ENCODE results near the gene HSPB3. TPM values are rescaled to one million over a fixed set of nuclear protein-coding genes. Genes with fewer than 3 reads are reported as not detected.
"Not testable (repeated sequence)": the region's sequence is repeated elsewhere in the genome, so short reads cannot be mapped to it uniquely, and the experiment has no call there.

HSPB3 gene
- not detected for polyA plus RNA-seq (ENCODE audit: low read depth in 6 of 6)

GRCh38 chr5:54455413-54456157 lies at the start of gene HSPB3:
Gene HSPB3, plus strand, starts transcription at chr5:54455699. Its CDS starts 91 bp downstream, at chr5:54455790.
- no peak within 1 kb of the TSS for H3K4me3 Mint-ChIP-seq
- peak within 1 kb of the TSS in 1 of 6 donors; percentile 76 for H3K27ac Mint-ChIP-seq
- H3K27me3 Mint-ChIP-seq = peaks cover 22 to 34% (median 28%) of the 10 kb centered on the region in 3 donors
- H3K36me3 Mint-ChIP-seq = peaks cover under 1 to 9% of the 10 kb centered on the region in 2 donors
- no peak for ATAC-seq (ENCODE audit: low read depth in 2 of 2)
- H3K9me3 Mint-ChIP-seq = peaks cover 4 to 13% (median 8%) of the 10 kb centered on the region in 7 donors
- no peak for DNase-seq
- no peaks in the 10 kb centered on the region for H3K4me1 Mint-ChIP-seq

GRCh38 chr5:54411176-54411575 lies 44.3 kb upstream of the HSPB3 start:
- ATAC-seq (ENCODE audit: low read depth in 2 of 2) = no peak
- Mint-ChIP-seq H3K36me3 (no peaks in the 10 kb centered on the region), H3K27ac (no peak overlapping the region), H3K27me3 (peaks cover 0 to 20% (median 8%) of the 10 kb centered on the region in 3 donors), H3K9me3 (no peaks in the 10 kb centered on the region), H3K4me3 (no peak overlapping the region), H3K4me1 (no peaks in the 10 kb centered on the region)
- DNase-seq = no peak

- no peaks in the 10 kb centered on the region for H3K36me3 Mint-ChIP-seq
- H3K27me3 Mint-ChIP-seq = peaks cover 0 to 27% (median 8%) of the 10 kb centered on the region in 3 donors
- H3K27ac Mint-ChIP-seq = no peak overlapping the region
- no peaks in the 10 kb centered on the region for H3K4me1 Mint-ChIP-seq
- no peaks in the 10 kb centered on the region for H3K9me3 Mint-ChIP-seq
- H3K4me3 Mint-ChIP-seq = no peak overlapping the region
- DNase-seq (no peak), ATAC-seq (ENCODE audit: low read depth in 2 of 2) (no peak)
Observed at GRCh38 chr5:54412913-54413312, 42.6 kb upstream of the HSPB3 start.

GRCh38 chr5:54415147-54415546 lies 40.4 kb upstream of the HSPB3 start:
- Mint-ChIP-seq H3K4me1 (no peaks in the 10 kb centered on the region), H3K4me3 (no peak overlapping the region), H3K27me3 (peaks cover 0 to 32% (median 8%) of the 10 kb centered on the region in 3 donors), H3K27ac (no peak overlapping the region), H3K9me3 (no peaks in the 10 kb centered on the region), H3K36me3 (no peaks in the 10 kb centered on the region)
- DNase-seq (no peak), ATAC-seq (ENCODE audit: low read depth in 2 of 2) (no peak)

GRCh38 chr5:54415896-54416601 lies 39.5 kb upstream of the HSPB3 start:
- Mint-ChIP-seq H3K27me3 (peaks cover 0 to 30% (median 8%) of the 10 kb centered on the region in 3 donors), H3K4me1 (no peaks in the 10 kb centered on the region), H3K4me3 (no peak overlapping the region), H3K27ac (peak overlapping the region in 1 of 6 donors; percentile 15), H3K36me3 (no peaks in the 10 kb centered on the region), H3K9me3 (no peaks in the 10 kb centered on the region)
- DNase-seq (no peak), ATAC-seq (ENCODE audit: low read depth in 2 of 2) (no peak)

- H3K4me1 Mint-ChIP-seq, H3K36me3 Mint-ChIP-seq, H3K4me3 Mint-ChIP-seq, H3K27ac Mint-ChIP-seq, H3K9me3 Mint-ChIP-seq: not testable (repeated sequence)
- DNase-seq = peak; percentile 35
- peak in 1 of 2 donors; percentile 53 for ATAC-seq (ENCODE audit: low read depth in 2 of 2)
- peaks cover 8 to 12% (median 11%) of the 10 kb centered on the region in 3 donors for H3K27me3 Mint-ChIP-seq
Observed at GRCh38 chr5:54419573-54420423, 35.7 kb upstream of the HSPB3 start.

GRCh38 chr5:54420511-54420910 lies 35.0 kb upstream of the HSPB3 start:
- H3K27me3 Mint-ChIP-seq = peaks cover 8 to 16% (median 11%) of the 10 kb centered on the region in 3 donors
- H3K36me3 Mint-ChIP-seq; DNase-seq; H3K9me3 Mint-ChIP-seq; ATAC-seq (ENCODE audit: low read depth in 2 of 2); H3K27ac Mint-ChIP-seq; H3K4me3 Mint-ChIP-seq; H3K4me1 Mint-ChIP-seq: not testable (repeated sequence)

GRCh38 chr5:54421976-54422375 lies 33.5 kb upstream of the HSPB3 start:
- H3K9me3 Mint-ChIP-seq = no peaks in the 10 kb centered on the region
- no peaks in the 10 kb centered on the region for H3K36me3 Mint-ChIP-seq
- no peak overlapping the region for H3K27ac Mint-ChIP-seq
- H3K27me3 Mint-ChIP-seq = peaks cover 8 to 25% (median 20%) of the 10 kb centered on the region in 3 donors
- peaks cover 0 to 7% (median 0%) of the 10 kb centered on the region in 3 donors for H3K4me1 Mint-ChIP-seq
- H3K4me3 Mint-ChIP-seq = no peak overlapping the region
- ATAC-seq (ENCODE audit: low read depth in 2 of 2) = no peak
- DNase-seq = no peak

GRCh38 chr5:54425258-54425657 lies 30.2 kb upstream of the HSPB3 start:
- Mint-ChIP-seq H3K9me3 (no peaks in the 10 kb centered on the region), H3K4me3 (no peak overlapping the region), H3K27me3 (peaks cover 12 to 26% (median 24%) of the 10 kb centered on the region in 3 donors), H3K36me3 (no peaks in the 10 kb centered on the region), H3K27ac (no peak overlapping the region), H3K4me1 (peaks cover 0 to 7% (median 0%) of the 10 kb centered on the region in 3 donors)
- ATAC-seq (ENCODE audit: low read depth in 2 of 2) (no peak), DNase-seq (no peak)

GRCh38 chr5:54426209-54426608 lies 29.3 kb upstream of the HSPB3 start:
- no peaks in the 10 kb centered on the region for H3K36me3 Mint-ChIP-seq
- H3K9me3 Mint-ChIP-seq = no peaks in the 10 kb centered on the region
- peaks cover 12 to 26% (median 24%) of the 10 kb centered on the region in 3 donors for H3K27me3 Mint-ChIP-seq
- peaks cover 0 to 7% (median 0%) of the 10 kb centered on the region in 3 donors for H3K4me1 Mint-ChIP-seq
- H3K4me3 Mint-ChIP-seq = no peak overlapping the region
- ATAC-seq (ENCODE audit: low read depth in 2 of 2) = no peak
- H3K27ac Mint-ChIP-seq = no peak overlapping the region
- DNase-seq = no peak

GRCh38 chr5:54434650-54435049 lies 20.8 kb upstream of the HSPB3 start:
- not testable (repeated sequence) for ATAC-seq (ENCODE audit: low read depth in 2 of 2); H3K4me3 Mint-ChIP-seq; DNase-seq; H3K9me3 Mint-ChIP-seq; H3K4me1 Mint-ChIP-seq; H3K27ac Mint-ChIP-seq; H3K27me3 Mint-ChIP-seq; H3K36me3 Mint-ChIP-seq

GRCh38 chr5:54438620-54439389 lies 16.7 kb upstream of the HSPB3 start:
- H3K9me3 Mint-ChIP-seq = peaks cover 0 to 1% (median 0%) of the 10 kb centered on the region in 7 donors
- peak overlapping the region in 3 of 6 donors; percentile 12 to 70 (median 57) for H3K27ac Mint-ChIP-seq
- no peak for DNase-seq
- no peak for ATAC-seq (ENCODE audit: low read depth in 2 of 2)
- H3K4me1 Mint-ChIP-seq = peaks cover 20 to 26% (median 26%) of the 10 kb centered on the region in 3 donors
- H3K36me3 Mint-ChIP-seq = no peaks in the 10 kb centered on the region
- H3K4me3 Mint-ChIP-seq = no peak overlapping the region
- H3K27me3 Mint-ChIP-seq = peaks cover 0 to 5% (median 0%) of the 10 kb centered on the region in 3 donors

All from naive B cell (primary cell).